SHP77 treated with DMSO at 0.1 percent for 48 hours (cell line): ENCODE results near the gene SYNGR2.
A peak's percentile ranks its signal among the peaks of the same experiment; 100 is the strongest.
"Not testable (repeated sequence)": the region's sequence is repeated elsewhere in the genome, so short reads cannot be mapped to it uniquely, and the experiment has no call there.

Source experiments
- DNase-seq: peaks from one replicate; lab custom pipeline; 2025; lab: John Stamatoyannopoulos, UW

Gene SYNGR2

GRCh38 chr17:78171591-78172248 lies 3.3 kb downstream of the SYNGR2 start:
- DNase-seq, result not testable (repeated sequence)

DNA sequence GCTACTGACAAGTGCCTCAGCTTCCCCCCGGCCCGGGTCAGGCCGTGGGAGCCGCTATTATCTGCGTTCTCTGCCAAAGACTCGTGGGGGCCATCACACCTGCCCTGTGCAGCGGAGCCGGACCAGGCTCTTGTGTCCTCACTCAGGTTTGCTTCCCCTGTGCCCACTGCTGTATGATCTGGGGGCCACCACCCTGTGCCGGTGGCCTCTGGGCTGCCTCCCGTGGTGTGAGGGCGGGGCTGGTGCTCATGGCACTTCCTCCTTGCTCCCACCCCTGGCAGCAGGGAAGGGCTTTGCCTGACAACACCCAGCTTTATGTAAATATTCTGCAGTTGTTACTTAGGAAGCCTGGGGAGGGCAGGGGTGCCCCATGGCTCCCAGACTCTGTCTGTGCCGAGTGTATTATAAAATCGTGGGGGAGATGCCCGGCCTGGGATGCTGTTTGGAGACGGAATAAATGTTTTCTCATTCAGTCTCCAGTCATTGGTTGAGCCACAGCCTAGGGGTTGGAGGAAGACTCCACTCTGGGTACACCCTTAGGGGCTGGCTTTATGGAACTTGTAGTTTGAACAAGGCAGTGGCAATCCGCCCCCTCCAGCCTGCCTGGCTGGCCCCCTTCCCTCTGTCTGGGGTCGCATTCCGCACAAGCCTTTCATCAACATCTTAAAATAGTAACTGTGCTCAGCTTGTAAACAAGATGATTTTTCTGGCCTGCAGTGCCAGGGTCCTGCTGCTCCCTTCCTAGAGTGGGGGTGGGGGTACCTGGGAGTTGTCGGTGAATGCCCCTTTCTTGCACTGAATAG lies 4.1 kb downstream of the SYNGR2 start:
- no peak for DNase-seq

GRCh38 chr17:78173097-78173715 lies 4.8 kb downstream of the SYNGR2 start:
- no peak for DNase-seq

- peak; percentile 88 for DNase-seq
These were observed 6.0 kb downstream of the SYNGR2 start for GRCh38 chr17:78174346-78174869.

DNA sequence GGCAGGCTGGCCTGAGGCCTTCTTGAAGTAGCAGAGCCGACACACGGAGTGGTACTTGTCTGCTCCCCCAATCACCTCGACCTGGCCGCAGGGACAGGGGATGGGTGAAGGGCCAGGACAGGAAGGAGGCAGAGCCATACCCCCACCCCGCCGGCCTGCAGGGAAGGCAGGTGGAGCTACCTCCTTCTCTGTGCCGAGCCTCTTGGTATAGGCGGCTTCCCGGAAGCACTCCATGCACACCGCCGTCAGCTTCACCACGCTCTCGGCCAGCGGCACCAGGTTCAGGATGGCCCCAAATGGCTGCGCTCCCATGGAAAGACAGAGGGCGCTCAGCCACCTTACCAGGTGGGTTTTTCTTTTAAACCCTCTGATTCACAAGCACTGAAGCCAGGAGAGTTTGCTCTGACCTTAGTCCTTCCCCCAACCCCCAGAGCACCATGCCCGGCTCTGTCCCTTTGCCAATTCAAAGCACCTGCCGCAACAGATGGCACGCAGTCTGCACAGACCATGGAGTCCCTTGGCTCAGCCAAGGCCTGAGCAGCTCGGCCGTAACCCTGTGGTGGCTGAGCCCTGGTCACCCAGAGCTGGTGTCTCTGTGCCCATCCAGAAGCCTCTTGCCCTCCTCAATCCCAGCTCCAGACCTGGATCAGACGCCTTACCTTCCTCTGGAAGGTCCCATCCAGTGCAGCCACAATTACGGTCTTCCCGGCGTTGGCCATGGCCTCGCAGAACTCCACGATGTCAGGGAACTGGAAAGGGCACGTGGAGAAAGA lies 6.7 kb downstream of the SYNGR2 start:
- DNase-seq, result peak; percentile 83

- no peak for DNase-seq
These were observed 7.2 kb downstream of the SYNGR2 start for GRCh38 chr17:78175643-78175981.

GRCh38 chr17:78176548-78177025 lies 8.2 kb downstream of the SYNGR2 start:
- DNase-seq, result peak; percentile 78

DNA sequence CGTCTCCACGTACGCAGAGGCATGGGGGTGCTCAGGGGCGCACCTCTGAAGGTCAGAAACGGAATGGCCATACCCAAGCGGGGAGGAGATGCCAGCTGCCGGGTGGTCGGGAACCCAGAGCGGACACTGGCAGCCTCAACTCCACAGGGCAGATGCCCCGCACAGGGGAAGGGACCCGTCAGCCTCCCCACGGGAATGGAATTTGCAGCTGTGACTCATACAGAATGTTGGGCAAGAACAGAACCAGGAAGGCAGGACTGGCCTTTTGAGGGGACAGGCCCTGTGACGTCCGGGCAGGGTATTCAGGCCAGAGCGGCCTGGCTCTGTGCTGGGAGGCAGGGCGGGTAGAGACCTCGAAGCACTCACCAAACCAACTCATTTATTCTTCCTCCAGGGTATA lies 11.0 kb downstream of the SYNGR2 start:
- no peak for DNase-seq

- no peak for DNase-seq
These were observed 11.7 kb downstream of the SYNGR2 start for GRCh38 chr17:78180083-78180482.

DNA sequence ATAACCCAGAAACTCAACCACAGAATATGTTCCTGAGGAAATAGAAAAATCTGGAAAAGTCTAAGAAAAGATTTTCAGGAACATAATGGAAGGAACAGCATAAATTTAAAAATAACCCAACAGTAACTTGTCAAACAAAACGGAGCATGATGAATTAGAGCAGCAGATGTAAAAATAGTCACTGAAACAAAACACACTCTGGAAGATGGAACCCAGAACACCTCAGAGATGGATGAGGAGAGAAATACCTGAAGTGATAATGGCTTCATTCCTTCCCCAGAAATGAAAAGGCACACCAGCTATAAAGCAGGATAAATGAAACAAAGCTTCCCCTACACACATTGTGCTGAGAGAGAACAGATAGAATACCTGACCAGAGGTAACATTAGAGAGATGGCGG lies 12.1 kb downstream of the SYNGR2 start:
- DNase-seq, result no peak

- DNase-seq, result no peak
These were observed 14.1 kb downstream of the SYNGR2 start for GRCh38 chr17:78182504-78182903.

- no peak for DNase-seq
These were observed 15.5 kb downstream of the SYNGR2 start for GRCh38 chr17:78183916-78184315.

DNA sequence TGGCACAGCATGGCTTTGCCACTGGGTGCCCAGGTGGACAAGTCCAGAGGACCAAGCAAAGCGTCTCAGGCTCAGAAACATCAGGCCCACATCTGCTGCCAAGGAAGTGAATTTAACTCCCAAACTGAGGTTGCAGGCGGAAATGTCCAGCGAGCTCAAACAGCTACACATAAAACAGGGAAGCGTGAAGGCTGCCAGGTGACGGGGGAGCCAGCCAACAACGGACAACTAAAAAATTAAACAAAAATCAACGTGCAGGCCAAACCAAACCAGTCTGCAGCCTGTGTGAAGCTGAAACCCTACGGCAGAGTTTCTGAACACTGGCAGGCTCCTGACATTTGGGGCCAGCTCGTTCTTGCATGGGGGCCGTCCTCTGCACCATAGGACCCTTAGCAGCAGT lies 16.0 kb downstream of the SYNGR2 start:
- DNase-seq, result no peak

GRCh38 chr17:78184868-78185267 lies 16.5 kb downstream of the SYNGR2 start:
- no peak for DNase-seq

DNA sequence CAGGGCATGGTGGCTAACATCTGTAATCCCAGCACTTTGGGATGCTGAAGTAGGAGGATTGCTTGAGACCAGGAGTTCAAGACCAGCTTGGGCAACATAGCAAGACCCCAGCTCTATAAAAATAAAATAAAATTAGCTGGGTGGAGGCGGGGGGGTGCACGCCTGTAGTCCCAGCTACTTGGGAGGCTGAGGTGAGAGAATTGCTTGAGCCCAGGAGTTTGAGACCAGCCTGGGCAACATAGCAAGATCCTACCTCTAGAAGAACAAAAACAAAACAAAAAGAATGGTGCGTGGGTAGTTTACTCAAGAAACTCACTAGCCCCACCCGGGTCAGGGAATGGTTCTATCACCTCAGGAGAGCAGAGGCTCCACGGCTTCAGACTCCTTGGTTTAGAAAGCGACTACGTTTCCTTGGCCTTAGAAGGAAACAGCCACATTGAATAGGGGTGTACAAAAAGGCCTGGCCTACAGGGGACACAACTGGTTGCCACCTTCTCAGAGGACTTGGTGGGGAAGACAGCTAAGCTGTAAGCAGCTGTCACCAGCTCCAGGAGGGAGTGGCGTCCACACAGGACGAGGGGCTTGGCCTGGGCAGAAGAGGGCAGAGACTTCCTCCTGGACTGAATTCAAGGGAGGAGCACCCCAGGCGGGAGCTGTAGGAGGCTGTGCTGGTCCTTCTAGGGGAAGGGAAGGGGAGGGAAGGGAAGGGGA lies 17.8 kb downstream of the SYNGR2 start:
- DNase-seq, result no peak

DNA sequence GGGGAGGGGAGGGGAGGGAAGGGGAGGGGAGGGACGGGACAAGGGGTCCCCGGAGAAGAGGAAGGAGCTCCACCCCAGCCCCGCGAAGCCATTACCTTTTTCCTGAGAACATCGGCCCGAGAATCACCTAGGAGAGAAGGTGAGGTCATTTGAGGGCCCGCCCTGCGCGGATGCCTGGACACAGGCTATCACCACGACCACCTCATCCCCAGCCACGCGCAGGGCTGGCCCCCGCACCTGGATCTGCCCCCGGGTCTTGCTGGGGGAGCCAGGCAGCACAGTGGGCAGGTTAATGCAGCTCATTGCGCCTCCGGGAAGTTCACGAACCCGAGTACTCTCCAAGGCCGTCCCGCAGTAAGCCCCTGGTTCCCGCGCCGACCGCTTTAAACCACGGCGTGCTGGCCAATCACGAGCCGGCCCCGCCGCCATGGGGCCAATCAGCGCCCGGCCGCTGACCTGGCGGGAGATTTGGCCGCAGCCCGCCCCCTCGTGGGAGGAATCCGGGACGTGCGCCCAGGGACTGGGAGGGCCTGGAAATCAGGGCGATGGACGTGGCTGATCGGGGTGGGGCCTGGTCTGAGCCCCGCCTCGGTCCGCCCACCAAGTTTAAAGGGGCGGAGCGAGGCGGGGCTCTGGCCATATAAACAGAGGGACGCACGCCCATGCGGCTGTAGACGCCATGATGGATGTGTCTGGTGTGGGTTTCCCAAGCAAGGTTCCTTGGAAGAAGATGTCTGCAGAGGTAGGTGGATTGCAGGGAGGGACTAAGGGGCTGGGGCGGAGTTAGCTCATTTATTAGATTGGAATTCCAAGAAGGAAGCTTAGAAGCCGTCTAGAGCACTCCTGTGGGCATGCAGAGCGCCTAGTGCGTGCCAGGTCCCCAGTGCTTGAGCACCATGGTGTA lies 18.6 kb downstream of the SYNGR2 start, which contains the start of the genes AFMID and TK1:
TSS of gene AFMID (plus strand) at position 671 of the 904 bp plus-strand sequence. CDS start at position 680, 9 bp downstream.
TSS of gene TK1 (minus strand) at position 361 of the 904 bp plus-strand sequence. CDS start at position 303, 58 bp downstream.
- DNase-seq, result peak; percentile 93

- DNase-seq, result no peak
These were observed 28.3 kb downstream of the SYNGR2 start for GRCh38 chr17:78196716-78197115.

- DNase-seq, result no peak
These were observed 28.9 kb downstream of the SYNGR2 start for GRCh38 chr17:78197147-78197832.

DNA sequence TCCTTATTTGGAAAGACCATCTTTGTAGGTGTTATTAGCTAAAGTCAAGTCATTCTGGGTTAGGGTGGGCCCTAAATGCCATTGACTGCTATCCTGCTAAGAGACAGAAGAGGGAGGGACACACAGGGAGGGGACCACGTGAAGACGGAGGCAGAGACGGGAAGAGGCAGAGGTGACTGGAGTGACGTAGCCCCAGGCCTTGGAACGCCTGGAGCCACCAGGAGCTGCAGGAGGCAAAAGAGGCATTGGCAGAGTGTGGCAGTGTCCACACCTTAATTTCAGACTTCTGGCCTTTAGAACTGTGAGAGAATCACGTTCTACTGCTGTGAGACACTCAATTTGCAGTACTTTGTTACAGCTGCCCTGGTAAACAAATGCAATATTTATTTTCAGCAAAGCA lies 32.1 kb downstream of the SYNGR2 start:
- no peak for DNase-seq
